ENCODE results near the gene ALG9.

ALG9 gene

GRCh38 chr11:111792955-111793500 lies 78.4 kb downstream of the ALG9 start:
- Histone ChIP-seq H3K9me3 (ENCODE audit: insufficient read depth, low read depth, low read length) (no peaks in the 10 kb centered on the region), H2AFZ (ENCODE audit: low read length) (no peak overlapping the region), H3K9ac (ENCODE audit: low read depth, low read length, poor library complexity, severe bottlenecking) (no peak overlapping the region), H3K4me1 (ENCODE audit: insufficient read depth, low read length, poor library complexity, severe bottlenecking) (peaks cover 5% of the 10 kb centered on the region), H3K79me2 (ENCODE audit: insufficient read depth, low read length) (no peaks in the 10 kb centered on the region), H3F3A (ENCODE audit: low read depth) (no peaks in the 10 kb centered on the region), H3K4me3 (ENCODE audit: low read length, poor library complexity, severe bottlenecking) (no peak overlapping the region), H3K4me2 (ENCODE audit: low read depth, low read length, poor library complexity, severe bottlenecking) (no peak overlapping the region), H3K27me3 (ENCODE audit: insufficient read depth, low read length, poor library complexity, severe bottlenecking) (no peaks in the 10 kb centered on the region), H3K36me3 (ENCODE audit: insufficient read depth, low read length) (peaks cover 27% of the 10 kb centered on the region; the same call in 1 of the 2 replicates), H3K9me2 (replicated peaks; ENCODE audit: low read depth, low read length) (no peaks in the 10 kb centered on the region), H4K20me1 (ENCODE audit: insufficient read depth, low read length, poor library complexity, severe bottlenecking) (no peaks in the 10 kb centered on the region)
- no peak for TF ChIP-seq EZH2phosphoT487 (IDR thresholded peaks at IDR 0.05; ENCODE audit: borderline replicate concordance)
- no peak for TF ChIP-seq CTCF (conservative IDR thresholded peaks at IDR 0.05; ENCODE audit: low read length)

GRCh38 chr11:111792314-111792713 lies 79.1 kb downstream of the ALG9 start:
- Histone ChIP-seq H3K9ac (ENCODE audit: low read depth, low read length, poor library complexity, severe bottlenecking) (no peak overlapping the region), H3K27me3 (ENCODE audit: insufficient read depth, low read length, poor library complexity, severe bottlenecking) (no peaks in the 10 kb centered on the region), H3K9me2 (replicated peaks; ENCODE audit: low read depth, low read length) (no peaks in the 10 kb centered on the region), H4K20me1 (ENCODE audit: insufficient read depth, low read length, poor library complexity, severe bottlenecking) (no peaks in the 10 kb centered on the region), H3K79me2 (ENCODE audit: insufficient read depth, low read length) (no peaks in the 10 kb centered on the region), H3K4me1 (ENCODE audit: insufficient read depth, low read length, poor library complexity, severe bottlenecking) (peaks cover 5% of the 10 kb centered on the region), H3K4me2 (ENCODE audit: low read depth, low read length, poor library complexity, severe bottlenecking) (no peak overlapping the region), H3F3A (ENCODE audit: low read depth) (no peaks in the 10 kb centered on the region), H3K4me3 (ENCODE audit: low read length, poor library complexity, severe bottlenecking) (no peak overlapping the region), H3K36me3 (ENCODE audit: insufficient read depth, low read length) (peaks cover 20% of the 10 kb centered on the region; the same call in 1 of the 2 replicates), H3K9me3 (ENCODE audit: insufficient read depth, low read depth, low read length) (no peaks in the 10 kb centered on the region), H2AFZ (ENCODE audit: low read length) (no peak overlapping the region)
- TF ChIP-seq CTCF (conservative IDR thresholded peaks at IDR 0.05; ENCODE audit: low read length) (no peak), EZH2phosphoT487 (IDR thresholded peaks at IDR 0.05; ENCODE audit: borderline replicate concordance) (no peak)

DNA sequence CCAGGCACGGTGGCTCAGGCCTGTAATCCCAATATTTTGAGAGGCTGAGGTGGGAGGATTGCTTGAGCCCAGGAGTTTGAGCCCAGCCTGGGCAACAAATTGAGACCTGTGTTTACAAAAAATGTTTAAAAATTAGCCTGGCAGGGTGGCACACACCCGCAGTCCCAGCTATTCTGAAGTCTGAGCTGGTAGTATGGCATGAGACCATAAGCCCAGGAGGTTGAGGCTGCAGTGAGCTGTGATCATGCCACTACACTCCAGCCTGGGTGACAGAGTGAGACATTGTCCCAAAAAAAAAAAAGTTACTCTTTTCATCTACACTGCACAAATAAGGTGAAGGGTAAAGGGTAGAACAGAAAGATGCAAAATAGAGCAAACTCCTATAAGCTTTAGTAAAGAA lies 82.9 kb downstream of the ALG9 start:
- Histone ChIP-seq H3K27me3 (ENCODE audit: insufficient read depth, low read length, poor library complexity, severe bottlenecking) (no peaks in the 10 kb centered on the region), H3K79me2 (ENCODE audit: insufficient read depth, low read length) (no peaks in the 10 kb centered on the region), H4K20me1 (ENCODE audit: insufficient read depth, low read length, poor library complexity, severe bottlenecking) (no peaks in the 10 kb centered on the region), H3K36me3 (ENCODE audit: insufficient read depth, low read length) (peaks cover 25% of the 10 kb centered on the region; the same call in 1 of the 2 replicates), H3K4me1 (ENCODE audit: insufficient read depth, low read length, poor library complexity, severe bottlenecking) (no peaks in the 10 kb centered on the region), H3K9ac (ENCODE audit: low read depth, low read length, poor library complexity, severe bottlenecking) (no peak overlapping the region), H3K4me3 (ENCODE audit: low read length, poor library complexity, severe bottlenecking) (no peak overlapping the region), H3K4me2 (ENCODE audit: low read depth, low read length, poor library complexity, severe bottlenecking) (no peak overlapping the region), H3K9me3 (ENCODE audit: insufficient read depth, low read depth, low read length) (no peaks in the 10 kb centered on the region), H3K9me2 (replicated peaks; ENCODE audit: low read depth, low read length) (no peaks in the 10 kb centered on the region), H3F3A (ENCODE audit: low read depth) (no peaks in the 10 kb centered on the region), H2AFZ (ENCODE audit: low read length) (no peak overlapping the region)
- TF ChIP-seq EZH2phosphoT487 (IDR thresholded peaks at IDR 0.05; ENCODE audit: borderline replicate concordance) = no peak
- TF ChIP-seq CTCF (conservative IDR thresholded peaks at IDR 0.05; ENCODE audit: low read length) = no peak
